SK-N-SH (cell line): ENCODE measurements around the gene RSPO4. TPM values are rescaled to one million over a fixed set of nuclear protein-coding genes. Genes with fewer than 3 reads are reported as not detected.

Experiments used
- CTCF ChIA-PET: fragments of 300-600, 350-600 bp; formaldehyde crosslinking; extraction: SDS; loops from one replicate; lab custom pipeline; 2021; lab: Yijun Ruan, JAX
- POLR2A ChIA-PET: fragments of 350-600 bp; sonication (Branson Sonifier 250); formaldehyde crosslinking; extraction: SDS; loops from one replicate; lab custom pipeline; 2020; ENCODE audit warnings: antibody characterized with exemption, inconsistent platforms; lab: Yijun Ruan, JAX
- DNase-seq: peaks from one replicate; pipeline ENCODE4 v3.0.0; 2012
- H2AFZ ChIP-seq: fragments of 200-600 bp; sonication (generic); 2 replicates; pipeline ENCODE4 v1.8.1; 2016; ENCODE audit warnings: antibody characterized with exemption, mild to moderate bottlenecking, low read depth
- H3F3A ChIP-seq: fragments of 200-600 bp; sonication (generic); replicated peaks from 2 replicates; pipeline ENCODE3; 2016; ENCODE audit warnings: antibody characterized with exemption, mild to moderate bottlenecking; ENCODE audit not compliant: insufficient read depth
- H3K27ac ChIP-seq, 2 experiments: fragments of 200-500 bp in 1 of 2; fragments of 200-600 bp in 1 of 2; sonication (Bioruptor generic) in 1 of 2; sonication (generic), shearing (Covaris generic) in 1 of 2; 2 replicates each; pipeline versions ENCODE4 v1.5.1 to v1.6.1; 2014 to 2016; ENCODE audit warnings: low read depth in 2 of 2, inconsistent platforms in 1 of 2, low read length in 1 of 2, mild to moderate bottlenecking in 1 of 2, mixed read lengths in 1 of 2
- H3K27me3 ChIP-seq: fragments of 200-600 bp; sonication (generic), shearing (Covaris generic); 2 replicates; pipeline ENCODE4 v1.6.1; 2016; ENCODE audit warnings: mixed run types; ENCODE audit not compliant: insufficient read depth
- H3K36me3 ChIP-seq, 2 experiments: fragments of 200-500 bp in 1 of 2; fragments of 200-600 bp in 1 of 2; sonication (Bioruptor generic) in 1 of 2; sonication (generic) in 1 of 2; replicated peaks in 1 of 2; 2 replicates each; pipeline versions ENCODE3 to v1.5.1; 2014 to 2016; ENCODE audit warnings: low read length in 1 of 2, mild to moderate bottlenecking in 1 of 2; ENCODE audit not compliant: insufficient read depth in 2 of 2, control insufficient read depth in 1 of 2
- H3K4me1 ChIP-seq, 2 experiments: fragments of 200-500 bp in 1 of 2; fragments of 200-600 bp in 1 of 2; sonication (Bioruptor generic) in 1 of 2; sonication (generic), shearing (Covaris generic) in 1 of 2; 2 replicates each; pipeline versions ENCODE4 v1.5.1 to v1.6.1; 2014 to 2016; ENCODE audit warnings: low read depth in 1 of 2, low read length in 1 of 2, mixed run types in 1 of 2; ENCODE audit not compliant: insufficient read depth in 2 of 2, control insufficient read depth in 1 of 2
- H3K4me2 ChIP-seq: fragments of 200-600 bp; sonication (generic), shearing (Covaris generic); 2 replicates; pipeline ENCODE4 v1.6.1; 2017; ENCODE audit warnings: mixed run types
- H3K4me3 ChIP-seq, 2 experiments: fragments of 200-500 bp in 1 of 2; fragments of 200-600 bp in 1 of 2; sonication (Bioruptor generic) in 1 of 2; sonication (generic), shearing (Covaris generic) in 1 of 2; 2 replicates each; pipeline versions ENCODE4 v1.5.1 to v1.8.1; 2014 to 2016; ENCODE audit warnings: low read depth in 2 of 2, inconsistent platforms in 1 of 2, low read length in 1 of 2, mild to moderate bottlenecking in 1 of 2, mixed read lengths in 1 of 2, moderate library complexity in 1 of 2
- H3K79me2 ChIP-seq: fragments of 200-600 bp; sonication (generic); 2 replicates; pipeline ENCODE4 v1.8.1; 2017; ENCODE audit warnings: mild to moderate bottlenecking; ENCODE audit not compliant: insufficient read depth
- H3K9ac ChIP-seq: fragments of 200-600 bp; sonication (generic); 2 replicates; pipeline ENCODE4 v1.6.1; 2017; ENCODE audit warnings: mixed run types
- H3K9me2 ChIP-seq: fragments of 200-600 bp; sonication (generic); 2 replicates; pipeline ENCODE4 v1.6.1; 2017; ENCODE audit warnings: mixed run types
- H3K9me3 ChIP-seq: fragments of 200-600 bp; sonication (generic); 2 replicates; pipeline ENCODE4 v1.6.1; 2017; ENCODE audit warnings: mixed run types, mild to moderate bottlenecking, moderate library complexity
- H4K20me1 ChIP-seq: fragments of 200-600 bp; sonication (generic); 2 replicates; pipeline ENCODE4 v1.6.1; 2017; ENCODE audit warnings: mild to moderate bottlenecking, mixed run types; ENCODE audit not compliant: insufficient read depth
- CHD2 ChIP-seq: fragments of 150-350 bp; IDR thresholded peaks from 2 replicates; pipeline ENCODE4 v1.6.1; 2018; ENCODE audit warnings: low read length; ENCODE audit not compliant: partially characterized antibody
- EP300 ChIP-seq, 2 experiments: IDR thresholded peaks; 2 replicates each; pipeline versions ENCODE4 v1.4.0 to v1.6.1; 2012; ENCODE audit warnings: borderline replicate concordance in 1 of 2, low read depth in 1 of 2, low read length in 1 of 2
- FOSL2 ChIP-seq: IDR thresholded peaks from 2 replicates; pipeline ENCODE4 v1.4.0; 2012; ENCODE audit warnings: low read depth, mild to moderate bottlenecking, moderate library complexity, borderline replicate concordance
- MAX ChIP-seq: IDR thresholded peaks from 2 replicates; pipeline ENCODE4 v1.4.0; 2012; ENCODE audit warnings: low read depth
- MXI1 ChIP-seq: IDR thresholded peaks from 2 replicates; pipeline ENCODE4 v1.6.1; 2012; ENCODE audit warnings: mild to moderate bottlenecking, low read depth, low read length, improper control_type of control experiment
- NFIC ChIP-seq: IDR thresholded peaks from 2 replicates; pipeline ENCODE4 v1.4.0; 2012; ENCODE audit warnings: borderline replicate concordance
- POLR2AphosphoS5 ChIP-seq: IDR thresholded peaks from 2 replicates; pipeline ENCODE4 v1.6.1; 2012; ENCODE audit warnings: low read depth, low read length
- RAD21 ChIP-seq: IDR thresholded peaks from 2 replicates; pipeline ENCODE4 v1.6.1; 2012; ENCODE audit warnings: mild to moderate bottlenecking, low read length
- RCOR1 ChIP-seq: fragments of 150-350 bp; IDR thresholded peaks from 2 replicates; pipeline ENCODE4 v1.6.1; 2017; ENCODE audit warnings: antibody characterized with exemption, low read length
- REST ChIP-seq: IDR thresholded peaks from 2 replicates; pipeline ENCODE4 v1.6.1; 2012; ENCODE audit warnings: mild to moderate bottlenecking, low read depth, low read length, moderate library complexity
- RFX5 ChIP-seq: IDR thresholded peaks from 2 replicates; pipeline ENCODE4 v1.6.1; 2012; ENCODE audit warnings: mild to moderate bottlenecking, improper control_type of control experiment, low read length
- SMC3 ChIP-seq: IDR thresholded peaks from 2 replicates; pipeline ENCODE4 v1.6.1; 2012; ENCODE audit warnings: low read depth, low read length, improper control_type of control experiment
- TAF1 ChIP-seq: IDR thresholded peaks from 2 replicates; pipeline ENCODE4 v1.6.1; 2012; ENCODE audit warnings: low read depth, mild to moderate bottlenecking, low read length, moderate library complexity, borderline replicate concordance
- TCF12 ChIP-seq: IDR thresholded peaks from 2 replicates; pipeline ENCODE4 v1.4.0; 2012
- USF2 ChIP-seq: fragments of 150-350 bp; IDR thresholded peaks from 2 replicates; pipeline ENCODE4 v1.6.1; 2017; ENCODE audit warnings: antibody characterized with exemption, low read length, low read depth, borderline replicate concordance
- WGBS: methylation state at CpG from one replicate; pipeline ENCODE4 v1.1.6; 2017; ENCODE audit warnings: low lambda C conversion rate; 5-methylcytosine and 5-hydroxymethylcytosine counted together
- polyA plus RNA-seq, 3 experiments: library from polyadenylated mRNA; depleted of rRNA; stranded (reverse); fragments of >200 nt; gene quantifications; 2 replicates each; pipeline ENCODE4 v1.2.3, GENCODE V29; 2012
- TF ChIP-seq, protein P1 (sequence below): IDR thresholded peaks from 2 replicates; pipeline ENCODE4 v1.4.0; 2012; ENCODE audit warnings: low read depth, borderline replicate concordance
- TF ChIP-seq, protein P2 (sequence below): fragments of 200-600 bp; sonication (generic); IDR thresholded peaks from 2 replicates; pipeline ENCODE4 v1.6.1; 2017; ENCODE audit warnings: antibody characterized with exemption, mild to moderate bottlenecking, moderate library complexity

The RSPO4 gene
- polyA plus RNA-seq, 1 of the 3 experiments (the other 2 are of a cell fraction) = not detected

DNA sequence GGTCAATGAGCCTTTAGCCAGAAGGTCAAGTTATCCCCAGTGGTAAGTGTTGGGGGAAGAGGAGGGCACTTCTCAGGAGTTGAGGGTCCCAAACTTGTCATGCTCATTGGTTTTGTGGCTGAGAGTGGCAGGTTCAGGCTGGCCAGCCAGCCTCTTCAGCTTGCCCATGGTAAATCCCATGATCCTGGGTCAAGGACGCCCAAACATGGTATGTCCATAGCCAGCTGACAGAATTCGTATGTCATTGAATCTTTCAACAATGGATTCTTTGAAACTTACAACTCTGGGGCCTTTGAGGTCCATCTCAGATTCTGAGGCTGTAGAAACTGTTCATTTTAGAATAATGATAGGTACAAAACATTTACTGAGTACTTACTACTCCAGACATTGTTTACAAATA is 36.1 kb upstream of the RSPO4 start:
- TF ChIP-seq CHD2 = no peak
- TF ChIP-seq TCF12 = no peak
- TF ChIP-seq TAF1 = no peak
- no peak for TF ChIP-seq FOSL2
- TF ChIP-seq EP300 (IDR thresholded peaks at IDR 0.05; ENCODE audit: borderline replicate concordance in 1 of 2, low read depth in 1 of 2, low read length in 1 of 2) = no peak
- no peak for TF ChIP-seq USF2
- TF ChIP-seq SMC3 = no peak
- TF ChIP-seq, protein P1, sequence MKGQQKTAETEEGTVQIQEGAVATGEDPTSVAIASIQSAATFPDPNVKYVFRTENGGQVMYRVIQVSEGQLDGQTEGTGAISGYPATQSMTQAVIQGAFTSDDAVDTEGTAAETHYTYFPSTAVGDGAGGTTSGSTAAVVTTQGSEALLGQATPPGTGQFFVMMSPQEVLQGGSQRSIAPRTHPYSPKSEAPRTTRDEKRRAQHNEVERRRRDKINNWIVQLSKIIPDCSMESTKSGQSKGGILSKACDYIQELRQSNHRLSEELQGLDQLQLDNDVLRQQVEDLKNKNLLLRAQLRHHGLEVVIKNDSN = no peak
- no peak for TF ChIP-seq RAD21
- no peak for TF ChIP-seq RCOR1
- TF ChIP-seq MXI1 = no peak
- TF ChIP-seq NFIC = no peak
- TF ChIP-seq RFX5 = no peak
- no peak for TF ChIP-seq REST
- Histone ChIP-seq H3K27me3 (no peaks in the 10 kb centered on the region), H3F3A (no peaks in the 10 kb centered on the region), H3K9me2 (no peaks in the 10 kb centered on the region), H3K4me3 (no peak overlapping the region), H2AFZ (no peak overlapping the region), H3K4me2 (no peak overlapping the region), H3K79me2 (no peaks in the 10 kb centered on the region), H3K27ac (no peak overlapping the region), H3K9me3 (no peaks in the 10 kb centered on the region), H3K9ac (no peak overlapping the region), H3K36me3 (no peaks in the 10 kb centered on the region), H3K4me1 (no peaks in the 10 kb centered on the region), H4K20me1 (no peaks in the 10 kb centered on the region)
- ChIA-PET POLR2A (no interaction called here), CTCF (no interaction called here)
- no peak for DNase-seq
- WGBS = 8% methylated on average over 2 of the region's 2 CpGs

- TF ChIP-seq MXI1 (no peak), TAF1 (no peak), TCF12 (no peak), RFX5 (no peak), POLR2AphosphoS5 (no peak), RCOR1 (no peak), SMC3 (no peak), MAX (no peak)
- TF ChIP-seq, protein P2, sequence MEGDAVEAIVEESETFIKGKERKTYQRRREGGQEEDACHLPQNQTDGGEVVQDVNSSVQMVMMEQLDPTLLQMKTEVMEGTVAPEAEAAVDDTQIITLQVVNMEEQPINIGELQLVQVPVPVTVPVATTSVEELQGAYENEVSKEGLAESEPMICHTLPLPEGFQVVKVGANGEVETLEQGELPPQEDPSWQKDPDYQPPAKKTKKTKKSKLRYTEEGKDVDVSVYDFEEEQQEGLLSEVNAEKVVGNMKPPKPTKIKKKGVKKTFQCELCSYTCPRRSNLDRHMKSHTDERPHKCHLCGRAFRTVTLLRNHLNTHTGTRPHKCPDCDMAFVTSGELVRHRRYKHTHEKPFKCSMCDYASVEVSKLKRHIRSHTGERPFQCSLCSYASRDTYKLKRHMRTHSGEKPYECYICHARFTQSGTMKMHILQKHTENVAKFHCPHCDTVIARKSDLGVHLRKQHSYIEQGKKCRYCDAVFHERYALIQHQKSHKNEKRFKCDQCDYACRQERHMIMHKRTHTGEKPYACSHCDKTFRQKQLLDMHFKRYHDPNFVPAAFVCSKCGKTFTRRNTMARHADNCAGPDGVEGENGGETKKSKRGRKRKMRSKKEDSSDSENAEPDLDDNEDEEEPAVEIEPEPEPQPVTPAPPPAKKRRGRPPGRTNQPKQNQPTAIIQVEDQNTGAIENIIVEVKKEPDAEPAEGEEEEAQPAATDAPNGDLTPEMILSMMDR = no peak
- no peaks in the 10 kb centered on the region for H3K27me3 ChIP-seq
- no peak overlapping the region for H3K27ac ChIP-seq
- no peak overlapping the region for H3K9ac ChIP-seq
- H3K9me2 ChIP-seq = no peaks in the 10 kb centered on the region
- H3K4me1 ChIP-seq = no peaks in the 10 kb centered on the region
- no peaks in the 10 kb centered on the region for H3K36me3 ChIP-seq
- no peak for DNase-seq
- H4K20me1 ChIP-seq = no peaks in the 10 kb centered on the region
- H3K79me2 ChIP-seq = no peaks in the 10 kb centered on the region
- H3K4me2 ChIP-seq = no peak overlapping the region
- no peaks in the 10 kb centered on the region for H3F3A ChIP-seq
- ChIA-PET POLR2A (no interaction called here), CTCF (no interaction called here)
- H3K4me3 ChIP-seq = no peak overlapping the region
- no peak overlapping the region for H2AFZ ChIP-seq
- WGBS = 3% methylated on average over 2 of the region's 2 CpGs
- no peaks in the 10 kb centered on the region for H3K9me3 ChIP-seq
Measured at GRCh38 chr20:1037039-1037438, 34.9 kb upstream of the RSPO4 start.
